Transverse colon (tissue), 4 donors: ENCODE data around the gene ZNF75A. TPM values are rescaled to one million over a fixed set of nuclear protein-coding genes. Genes with fewer than 3 reads are reported as not detected.
"Not testable (repeated sequence)": the region's sequence is repeated elsewhere in the genome, so short reads cannot be mapped to it uniquely, and the experiment has no call there.

Source experiments
- DNase-seq: peaks from one replicate; pipeline ENCODE4 v3.0.0-alpha.2; 2019
- H3K27ac ChIP-seq, 4 donors: fragments of 200-600 bp; sonication (generic); 2 replicates each; pipeline ENCODE4 v1.5.1; 2016 to 2018; ENCODE audit warnings: inconsistent platforms in 4 of 4
- H3K27me3 ChIP-seq: fragments of 200-600 bp; sonication (generic); 2 replicates; pipeline ENCODE4 v1.5.1; 2017; ENCODE audit warnings: inconsistent platforms
- H3K36me3 ChIP-seq, 4 donors: fragments of 200-600 bp; sonication (generic); 2 replicates each; pipeline ENCODE4 v1.5.1; 2017 to 2019; ENCODE audit warnings: inconsistent platforms in 4 of 4
- H3K4me1 ChIP-seq, 4 donors: fragments of 200-600 bp; sonication (generic); 2 replicates each; pipeline ENCODE4 v1.5.1; 2017 to 2020; ENCODE audit warnings: inconsistent platforms in 4 of 4
- H3K4me3 ChIP-seq, 4 donors: fragments of 200-600 bp; sonication (generic); 1 replicate in 1 of 4; 2 replicates in 3 of 4; pipeline versions ENCODE4 v1.5.1 to v1.6.1; 2017 to 2019; ENCODE audit warnings: inconsistent platforms in 4 of 4
- H3K9me3 ChIP-seq, 2 donors: fragments of 200-600 bp; sonication (generic); 2 replicates each; pipeline ENCODE4 v1.5.1; 2017 to 2019; ENCODE audit warnings: inconsistent platforms in 2 of 2
- EP300 ChIP-seq: sonication (generic); formaldehyde crosslinking; IDR thresholded peaks from one replicate; pipeline ENCODE4 v1.6.1; 2017; ENCODE audit warnings: antibody characterized with exemption, low read depth
- POLR2A ChIP-seq: fragments of 450-650 bp; IDR thresholded peaks from one replicate; pipeline ENCODE4 v1.6.1; 2016; ENCODE audit warnings: antibody characterized with exemption, mild to moderate bottlenecking, moderate library complexity
- POLR2AphosphoS5 ChIP-seq, 3 donors: sonication (generic); formaldehyde crosslinking; IDR thresholded peaks; one replicate each; pipeline ENCODE4 v1.6.1; 2016; ENCODE audit warnings: antibody characterized with exemption in 3 of 3
- WGBS, 2 donors: methylation state at CpG; one replicate each; pipeline ENCODE4 v1.1.5; 2018; ENCODE audit warnings: low coverage in 1 of 2; 5-methylcytosine and 5-hydroxymethylcytosine counted together
- in situ Hi-C, 4 donors: fragments of 200-750 bp; cut with MboI; loops; one replicate each; pipeline versions ENCODE4 v1.15.0 to v1.15.1; 2017; ENCODE audit warnings: low sequenced_read_pairs in 3 of 4, low pct_ligation_motif_present in 1 of 4, low pct_unique_long_range_greater_than_20kb in 1 of 4
- intact Hi-C: fragments of 100-400 bp; cut with DNase I; formaldehyde crosslinking; loops from one replicate; pipeline ENCODE4 v1.15.1; 2023; ENCODE audit warnings: low total_unique reads
- total RNA-seq, 4 donors: library from RNA; depleted of rRNA; stranded (reverse); fragments of >200 nt; gene quantifications; one replicate each; pipeline ENCODE4 v1.1.0, GENCODE V29; 2016
- TF ChIP-seq, protein P1 (sequence below), 5 experiments: fragments of 200-600 bp in 3 of 5; fragments of 450-650 bp in 2 of 5; sonication (generic) in 3 of 5; IDR thresholded peaks; 1 replicate in 2 of 5; 2 replicates in 3 of 5; pipeline ENCODE4 v1.5.1; 2016 to 2017; ENCODE audit warnings: antibody characterized with exemption in 5 of 5, inconsistent platforms in 3 of 5, mild to moderate bottlenecking in 2 of 5, moderate library complexity in 1 of 5

ZNF75A gene
- total RNA-seq, 4 donors from 2014 or later = 12.3 to 53.9 (median 25.5) TPM

DNA sequence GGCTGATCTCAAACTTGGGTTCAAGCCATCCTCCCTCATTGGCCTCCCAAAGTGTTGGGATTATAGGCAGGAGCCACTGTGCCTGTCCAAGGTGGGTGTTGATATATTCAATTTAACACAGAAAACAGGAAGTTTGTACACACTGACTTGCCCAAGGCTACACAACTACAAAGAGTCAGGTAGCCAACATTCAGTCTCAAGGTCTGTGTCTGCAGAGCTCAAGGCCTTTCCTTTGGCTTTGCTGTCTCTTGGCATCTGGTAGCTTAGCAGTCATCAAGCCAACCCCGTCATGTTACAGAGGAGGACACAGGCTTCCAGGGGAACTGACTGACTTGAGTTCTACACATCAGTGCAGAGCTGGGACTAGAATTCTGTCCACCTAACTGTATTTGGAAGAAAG is 37.0 kb upstream of the ZNF75A start:
- Histone ChIP-seq H3K4me3 (no peak overlapping the region), H3K4me1 (peaks cover 0 to 28% (median 3%) of the 10 kb centered on the region in 4 donors), H3K36me3 (peaks cover 0 to 4% (median 0%) of the 10 kb centered on the region in 4 donors), H3K27ac (no peak overlapping the region), H3K9me3 (no peaks in the 10 kb centered on the region), H3K27me3 (no peaks in the 10 kb centered on the region)
- no peak for DNase-seq
- WGBS, 2 donors = 77% methylated on average over 1 of the region's 1 CpG; no CpG with 5 or more reads in 1 of the 2 donors
- intact Hi-C loops = no loop called here
- TF ChIP-seq POLR2AphosphoS5 (IDR thresholded peaks at IDR 0.05) = no peak
- no peak for TF ChIP-seq POLR2A
- no peak for TF ChIP-seq EP300
- TF ChIP-seq, protein P1, sequence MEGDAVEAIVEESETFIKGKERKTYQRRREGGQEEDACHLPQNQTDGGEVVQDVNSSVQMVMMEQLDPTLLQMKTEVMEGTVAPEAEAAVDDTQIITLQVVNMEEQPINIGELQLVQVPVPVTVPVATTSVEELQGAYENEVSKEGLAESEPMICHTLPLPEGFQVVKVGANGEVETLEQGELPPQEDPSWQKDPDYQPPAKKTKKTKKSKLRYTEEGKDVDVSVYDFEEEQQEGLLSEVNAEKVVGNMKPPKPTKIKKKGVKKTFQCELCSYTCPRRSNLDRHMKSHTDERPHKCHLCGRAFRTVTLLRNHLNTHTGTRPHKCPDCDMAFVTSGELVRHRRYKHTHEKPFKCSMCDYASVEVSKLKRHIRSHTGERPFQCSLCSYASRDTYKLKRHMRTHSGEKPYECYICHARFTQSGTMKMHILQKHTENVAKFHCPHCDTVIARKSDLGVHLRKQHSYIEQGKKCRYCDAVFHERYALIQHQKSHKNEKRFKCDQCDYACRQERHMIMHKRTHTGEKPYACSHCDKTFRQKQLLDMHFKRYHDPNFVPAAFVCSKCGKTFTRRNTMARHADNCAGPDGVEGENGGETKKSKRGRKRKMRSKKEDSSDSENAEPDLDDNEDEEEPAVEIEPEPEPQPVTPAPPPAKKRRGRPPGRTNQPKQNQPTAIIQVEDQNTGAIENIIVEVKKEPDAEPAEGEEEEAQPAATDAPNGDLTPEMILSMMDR (IDR thresholded peaks at IDR 0.05) = no peak
- in situ Hi-C loops = no loop called here

DNA sequence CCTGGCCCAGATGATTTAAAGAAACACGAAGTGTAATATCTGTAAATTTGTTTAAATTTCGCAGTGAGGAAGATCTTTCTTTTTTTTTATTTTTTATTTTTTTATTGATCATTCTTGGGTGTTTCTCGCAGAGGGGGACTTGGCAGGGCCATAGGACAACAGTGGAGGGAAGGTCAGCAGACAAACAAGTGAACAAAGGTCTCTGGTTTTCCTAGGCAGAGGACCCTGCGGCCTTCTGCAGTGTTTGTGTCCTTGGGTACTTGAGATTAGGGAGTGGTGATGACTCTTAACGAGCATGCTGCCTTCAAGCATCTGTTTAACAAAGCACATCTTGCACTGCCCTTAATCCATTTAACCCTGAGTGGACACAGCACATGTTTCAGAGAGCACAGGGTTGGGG is 34.6 kb upstream of the ZNF75A start:
- H3K27ac ChIP-seq, intact Hi-C loops, DNase-seq, H3K9me3 ChIP-seq, in situ Hi-C loops, H3K4me3 ChIP-seq, H3K36me3 ChIP-seq, H3K27me3 ChIP-seq: not testable (repeated sequence)
- H3K4me1 ChIP-seq = peaks cover 0 to 14% (median 0%) of the 10 kb centered on the region in 4 donors
- 91 to 100% methylated on average over 2 to 4 of the region's 5 CpGs for WGBS, 2 donors

DNA sequence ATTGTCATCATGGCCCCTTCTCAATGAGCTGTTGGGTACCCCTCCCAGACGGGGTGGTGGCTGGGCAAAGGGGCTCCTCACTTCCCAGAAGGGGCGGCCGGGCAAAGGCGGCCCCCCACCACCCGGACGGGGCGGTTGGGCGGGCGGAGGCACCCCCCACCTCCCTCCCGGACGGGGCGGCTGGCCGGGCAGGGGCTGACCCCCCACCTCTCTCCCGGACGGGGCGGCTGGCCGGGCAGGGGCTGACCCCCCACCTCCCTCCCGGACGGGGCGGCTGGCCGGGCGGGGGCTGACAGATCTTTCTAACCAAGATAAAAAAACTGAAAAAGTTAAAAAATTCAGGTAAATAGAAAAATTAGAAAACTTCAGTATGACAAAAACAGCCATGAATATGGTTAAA is 34.0 kb upstream of the ZNF75A start:
- 95% methylated on average over 22 of the region's 22 CpGs; no CpG with 5 or more reads in 1 of the 2 donors for WGBS, 2 donors
- in situ Hi-C loops, H3K9me3 ChIP-seq, H3K4me3 ChIP-seq, H3K27me3 ChIP-seq, H3K36me3 ChIP-seq, intact Hi-C loops, DNase-seq, H3K27ac ChIP-seq: not testable (repeated sequence)
- H3K4me1 ChIP-seq = peaks cover 0 to 11% (median 0%) of the 10 kb centered on the region in 4 donors

DNA sequence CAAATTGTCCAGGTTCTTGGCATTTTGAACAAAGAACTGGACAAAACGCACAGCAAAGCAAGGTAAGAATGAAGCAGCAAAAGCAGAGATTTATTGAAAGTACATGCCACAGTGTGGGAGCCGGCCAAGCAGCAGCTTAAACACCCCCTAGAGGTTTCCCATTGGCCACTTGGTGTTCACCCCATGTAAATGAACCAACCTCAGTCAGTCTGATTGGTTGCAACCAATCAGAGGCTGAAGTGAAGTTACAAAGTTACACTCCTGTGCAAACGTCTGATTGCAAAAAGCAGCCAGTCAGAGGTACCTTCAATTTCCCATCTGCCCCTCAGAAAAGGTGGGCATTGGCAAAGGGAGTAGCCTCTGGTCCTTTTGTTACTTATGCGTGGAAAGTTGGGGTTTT is 30.8 kb upstream of the ZNF75A start:
- no peak for DNase-seq
- no peak for TF ChIP-seq POLR2A
- no peak for TF ChIP-seq EP300
- TF ChIP-seq, protein P1 (IDR thresholded peaks at IDR 0.05) = no peak
- no peak for TF ChIP-seq POLR2AphosphoS5 (IDR thresholded peaks at IDR 0.05)
- H3K4me1 ChIP-seq = no peaks in the 10 kb centered on the region
- WGBS, 2 donors = 58 to 67% methylated on average over 2 to 4 of the region's 4 CpGs
- H3K27ac ChIP-seq = no peak overlapping the region
- H3K27me3 ChIP-seq = peaks cover 10% of the 10 kb centered on the region
- no peak overlapping the region for H3K4me3 ChIP-seq
- in situ Hi-C loops (no loop called here), intact Hi-C loops (no loop called here)
- no peaks in the 10 kb centered on the region for H3K36me3 ChIP-seq
- H3K9me3 ChIP-seq = no peaks in the 10 kb centered on the region

DNA sequence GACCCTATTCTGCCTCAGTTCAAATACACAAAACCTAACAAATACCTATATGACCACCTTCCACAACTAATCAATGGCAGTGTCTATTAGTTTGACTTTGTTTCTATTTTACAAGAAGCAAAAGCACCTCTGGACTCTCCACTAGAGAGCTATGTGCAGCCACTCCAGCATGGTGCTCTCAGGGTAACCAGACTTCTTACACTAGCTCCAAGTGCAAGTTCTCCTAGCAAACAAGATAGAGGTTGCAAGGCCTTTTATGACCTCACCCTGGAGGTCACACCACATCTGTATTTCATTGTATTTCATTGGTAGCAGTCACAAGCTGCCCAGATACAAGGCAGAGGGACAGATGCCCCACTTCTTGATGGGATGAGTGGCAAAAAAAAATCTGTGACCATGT is 30.4 kb upstream of the ZNF75A start:
- Histone ChIP-seq H3K27me3 (peaks cover 10% of the 10 kb centered on the region), H3K27ac (no peak overlapping the region), H3K9me3 (no peaks in the 10 kb centered on the region), H3K36me3 (no peaks in the 10 kb centered on the region), H3K4me3 (no peak overlapping the region), H3K4me1 (no peaks in the 10 kb centered on the region)
- no peak for DNase-seq
- intact Hi-C loops = no loop called here
- TF ChIP-seq POLR2AphosphoS5 (IDR thresholded peaks at IDR 0.05) = no peak
- TF ChIP-seq EP300 = no peak
- TF ChIP-seq, protein P1 (IDR thresholded peaks at IDR 0.05) = no peak
- no peak for TF ChIP-seq POLR2A
- in situ Hi-C loops = no loop called here
